Panc1 (cell line): ENCODE results near the gene CCDC18.

Source experiments
- CTCF ChIP-seq: fragments of 450-650 bp; IDR thresholded peaks from 2 replicates; pipeline ENCODE4 v1.5.1; 2017; ENCODE audit warnings: mild to moderate bottlenecking
- SIN3A ChIP-seq: IDR thresholded peaks from 2 replicates; pipeline ENCODE4 v1.6.1; 2012; ENCODE audit warnings: low read depth, mild to moderate bottlenecking, low read length, moderate library complexity, borderline replicate concordance; ENCODE audit not compliant: insufficient read depth

- TF ChIP-seq CTCF (no peak), SIN3A (no peak)
Observed at GRCh38 chr1:93206567-93206954, 26.0 kb downstream of the CCDC18 start.
